IMR-90 (cell line): ENCODE results near the gene CLK1. TPM values are rescaled to one million over a fixed set of nuclear protein-coding genes. Genes with fewer than 3 reads are reported as not detected.

ENCODE experiments used
- ATAC-seq: fragments of 200-7000 bp; cut with Tn5 transposase; 2 replicates; pipeline ENCODE4 v1.9.1; 2020; ENCODE audit warnings: low read depth, mild to moderate bottlenecking, moderate library complexity
- BruUV-seq: library from RNA; stranded (reverse); fragments of 400-500 nt; replicated peaks from 2 replicates; lab custom pipeline; 2021; lab: Mats Ljungman, UMichigan
- CTCF ChIA-PET: fragments of 300-600 bp; formaldehyde crosslinking; extraction: SDS; loops from one replicate; lab custom pipeline; 2021; ENCODE audit warnings: antibody characterized with exemption; lab: Yijun Ruan, JAX
- POLR2A ChIA-PET: fragments of 300-600 bp; sonication (Branson Sonifier 250); formaldehyde crosslinking; loops from one replicate; lab custom pipeline; 2022; ENCODE audit warnings: antibody characterized with exemption; ENCODE audit not compliant: unreplicated experiment; lab: Charles Lee
- DNase-seq: peaks from one replicate; pipeline ENCODE4 v3.0.0; 2013
- H2AFZ ChIP-seq: replicated peaks from 2 replicates; pipeline ENCODE3; 2013; ENCODE audit warnings: low read length, mild to moderate bottlenecking; ENCODE audit not compliant: poor library complexity
- H2AK5ac ChIP-seq: 2 replicates; pipeline ENCODE4 v1.6.1; 2013; ENCODE audit warnings: low read depth, low read length, inconsistent platforms
- H2AK9ac ChIP-seq: replicated peaks from 2 replicates; pipeline ENCODE3; 2013; ENCODE audit warnings: mild to moderate bottlenecking, low read depth, low read length, moderate library complexity; ENCODE audit not compliant: poor library complexity
- H2BK120ac ChIP-seq: 2 replicates; pipeline ENCODE4 v1.6.1; 2013; ENCODE audit warnings: low read depth, low read length, inconsistent platforms
- H2BK15ac ChIP-seq: 3 replicates; pipeline ENCODE4 v1.6.1; 2013; ENCODE audit warnings: low read depth, low read length, inconsistent platforms
- H2BK20ac ChIP-seq: 2 replicates; pipeline ENCODE4 v1.6.1; 2013; ENCODE audit warnings: low read depth, mild to moderate bottlenecking, inconsistent platforms, low read length, moderate library complexity
- H2BK5ac ChIP-seq: 2 replicates; pipeline ENCODE4 v1.6.1; 2013; ENCODE audit warnings: mild to moderate bottlenecking, low read depth, low read length, inconsistent platforms; ENCODE audit not compliant: poor library complexity, severe bottlenecking
- H3K14ac ChIP-seq: replicated peaks from 2 replicates; pipeline ENCODE4 v1.6.1; 2013; ENCODE audit warnings: low read depth, low read length, inconsistent platforms
- H3K18ac ChIP-seq: 2 replicates; pipeline ENCODE4 v1.6.1; 2013; ENCODE audit warnings: low read depth, low read length, control low read depth
- H3K23ac ChIP-seq: 2 replicates; pipeline ENCODE4 v1.6.1; 2013; ENCODE audit warnings: low read depth, low read length, inconsistent platforms
- H3K27ac ChIP-seq: 2 replicates; pipeline ENCODE4 v1.5.1; 2013; ENCODE audit warnings: mild to moderate bottlenecking, control low read depth, low read length; ENCODE audit not compliant: insufficient read depth
- H3K27me3 ChIP-seq: 2 replicates; pipeline ENCODE4 v1.6.1; 2013; ENCODE audit warnings: low read length; ENCODE audit not compliant: control insufficient read depth, insufficient read depth
- H3K36me3 ChIP-seq: 2 replicates; pipeline ENCODE4 v1.6.1; 2013; ENCODE audit warnings: low read length, mixed read lengths; ENCODE audit not compliant: control insufficient read depth, insufficient read depth
- H3K4ac ChIP-seq: 2 replicates; pipeline ENCODE4 v1.6.1; 2013; ENCODE audit warnings: low read depth, low read length, inconsistent platforms
- H3K4me1 ChIP-seq: 2 replicates; pipeline ENCODE4 v1.6.1; 2013; ENCODE audit warnings: low read length, mixed read lengths; ENCODE audit not compliant: control insufficient read depth, insufficient read depth
- H3K4me2 ChIP-seq: 2 replicates; pipeline ENCODE4 v1.6.1; 2013; ENCODE audit warnings: low read depth, mild to moderate bottlenecking, control low read depth, low read length, moderate library complexity
- H3K4me3 ChIP-seq: 2 replicates; pipeline ENCODE4 v1.5.1; 2013; ENCODE audit warnings: low read depth, mild to moderate bottlenecking, control low read depth, low read length, moderate library complexity; ENCODE audit not compliant: insufficient read depth
- H3K56ac ChIP-seq: 2 replicates; pipeline ENCODE4 v1.6.1; 2013; ENCODE audit warnings: low read length, inconsistent platforms; ENCODE audit not compliant: insufficient read depth; ENCODE audit errors: extremely low read depth
- H3K79me1 ChIP-seq, 2 experiments: 2 replicates each; pipeline ENCODE4 v1.6.1; 2013; ENCODE audit warnings: low read length in 2 of 2, inconsistent platforms in 1 of 2, low read depth in 1 of 2
- H3K9ac ChIP-seq: 2 replicates; pipeline ENCODE4 v1.6.1; 2013; ENCODE audit warnings: low read depth, low read length, control low read depth
- H3K9me1 ChIP-seq: 2 replicates; pipeline ENCODE4 v1.6.1; 2013; ENCODE audit warnings: low read length, inconsistent platforms; ENCODE audit not compliant: insufficient read depth
- H3K9me3 ChIP-seq: 2 replicates; pipeline ENCODE4 v1.6.1; 2013; ENCODE audit warnings: low read length; ENCODE audit not compliant: control insufficient read depth, insufficient read depth
- H4K20me1 ChIP-seq: 2 replicates; pipeline ENCODE4 v1.6.1; 2013; ENCODE audit warnings: low read length, inconsistent platforms; ENCODE audit not compliant: insufficient read depth
- H4K5ac ChIP-seq: 2 replicates; pipeline ENCODE4 v1.6.1; 2013; ENCODE audit warnings: mild to moderate bottlenecking, low read depth, low read length, control low read depth
- H4K8ac ChIP-seq, 2 experiments: 2 replicates each; pipeline ENCODE4 v1.6.1; 2013; ENCODE audit warnings: low read depth in 2 of 2, low read length in 2 of 2, control low read depth in 1 of 2, inconsistent platforms in 1 of 2
- H4K91ac ChIP-seq: 2 replicates; pipeline ENCODE4 v1.6.1; 2013; ENCODE audit warnings: low read depth, low read length, inconsistent platforms; ENCODE audit not compliant: insufficient read depth
- BHLHE40 ChIP-seq: fragments of 150-350 bp; IDR thresholded peaks from 2 replicates; pipeline ENCODE4 v1.6.1; 2016; ENCODE audit warnings: mild to moderate bottlenecking, low read depth, low read length
- CEBPB ChIP-seq: IDR thresholded peaks from 2 replicates; pipeline ENCODE4 v1.6.1; 2012; ENCODE audit warnings: low read depth, low read length, improper control_type of control experiment
- CHD1 ChIP-seq: IDR thresholded peaks from 2 replicates; pipeline ENCODE4 v1.6.1; 2012; ENCODE audit warnings: low read depth, low read length, improper control_type of control experiment
- MAZ ChIP-seq: IDR thresholded peaks from 2 replicates; pipeline ENCODE4 v1.6.1; 2012; ENCODE audit warnings: low read depth, mild to moderate bottlenecking, low read length, improper control_type of control experiment, moderate library complexity, borderline replicate concordance
- MXI1 ChIP-seq: IDR thresholded peaks from 2 replicates; pipeline ENCODE4 v1.6.1; 2012; ENCODE audit warnings: low read depth, mild to moderate bottlenecking, low read length, moderate library complexity, borderline replicate concordance
- NFE2L2 ChIP-seq: fragments of 150-350 bp; IDR thresholded peaks from 2 replicates; pipeline ENCODE4 v1.6.1; 2016; ENCODE audit warnings: low read depth, mild to moderate bottlenecking, low read length
- POLR2A ChIP-seq: IDR thresholded peaks from 2 replicates; pipeline ENCODE4 v1.6.1; 2012; ENCODE audit warnings: mild to moderate bottlenecking, low read depth, low read length
- RAD21 ChIP-seq: IDR thresholded peaks from 2 replicates; pipeline ENCODE4 v1.6.1; 2012; ENCODE audit warnings: low read length, improper control_type of control experiment
- RCOR1 ChIP-seq: IDR thresholded peaks from 2 replicates; pipeline ENCODE4 v1.6.1; 2012; ENCODE audit warnings: mild to moderate bottlenecking, low read length, improper control_type of control experiment; ENCODE audit not compliant: insufficient replicate concordance
- RFX5 ChIP-seq: IDR thresholded peaks from 2 replicates; pipeline ENCODE4 v1.8.0; 2012; ENCODE audit warnings: low read depth, mild to moderate bottlenecking, low read length, moderate library complexity
- SMC3 ChIP-seq: fragments of 150-350 bp; IDR thresholded peaks from 2 replicates; pipeline ENCODE4 v1.6.1; 2016; ENCODE audit warnings: low read depth, mild to moderate bottlenecking, antibody characterized with exemption, low read length, moderate library complexity
- WGBS, 2 experiments: methylation state at CpG; one replicate each; pipeline versions ENCODE4 v1.1.5 to v1.1.7; 2013; ENCODE audit warnings: missing lambda C conversion rate in 2 of 2; ENCODE audit not compliant: insufficient read length in 1 of 2; ENCODE audit errors: extremely low coverage in 2 of 2; 5-methylcytosine and 5-hydroxymethylcytosine counted together
- dilution Hi-C: fragments of 300-500 bp; cut with HindIII; formaldehyde crosslinking; loops from one replicate; pipeline ENCODE4 v1.14.3; 2018; ENCODE audit warnings: low sequenced_read_pairs; ENCODE audit not compliant: unreplicated experiment
- in situ Hi-C: fragments of 300-500 bp; cut with MboI; formaldehyde crosslinking; loops from 3 replicates; pipeline ENCODE4 v1.14.3; 2019; ENCODE audit warnings: low sequenced_read_pairs, inconsistent platforms, mixed read lengths
- intact Hi-C: fragments of 100-400 bp; cut with micrococcal nuclease; formaldehyde crosslinking; loops from 2 replicates; pipeline ENCODE4 v1.10.0; 2022
- polyA plus RNA-seq, 3 experiments: library from polyadenylated mRNA; depleted of rRNA; stranded (reverse); fragments of >200 nt; gene quantifications; 2 replicates each; pipeline ENCODE4 v1.2.3, GENCODE V29; 2012; ENCODE audit warnings: low replicate concordance in 1 of 3
- total RNA-seq: library from RNA; depleted of rRNA; stranded (reverse); fragments of >200 nt; gene quantifications from 2 replicates; pipeline ENCODE4 v1.2.3, GENCODE V29; 2012
- TF ChIP-seq, protein P1 (sequence below): conservative IDR thresholded peaks from 2 replicates; pipeline ENCODE4 v1.5.1; 2012; ENCODE audit warnings: mild to moderate bottlenecking, low read depth, low read length, improper control_type of control experiment
- TF ChIP-seq, protein P2 (sequence below): fragments of 150-350 bp; IDR thresholded peaks from 2 replicates; pipeline ENCODE4 v1.6.1; 2017; ENCODE audit warnings: mild to moderate bottlenecking, antibody characterized with exemption, low read length, low read depth

CLK1 gene
- total and polyA plus RNA-seq, 2 of the 4 experiments (the other 2 are of a cell fraction): 26.2 to 35.5 TPM

DNA sequence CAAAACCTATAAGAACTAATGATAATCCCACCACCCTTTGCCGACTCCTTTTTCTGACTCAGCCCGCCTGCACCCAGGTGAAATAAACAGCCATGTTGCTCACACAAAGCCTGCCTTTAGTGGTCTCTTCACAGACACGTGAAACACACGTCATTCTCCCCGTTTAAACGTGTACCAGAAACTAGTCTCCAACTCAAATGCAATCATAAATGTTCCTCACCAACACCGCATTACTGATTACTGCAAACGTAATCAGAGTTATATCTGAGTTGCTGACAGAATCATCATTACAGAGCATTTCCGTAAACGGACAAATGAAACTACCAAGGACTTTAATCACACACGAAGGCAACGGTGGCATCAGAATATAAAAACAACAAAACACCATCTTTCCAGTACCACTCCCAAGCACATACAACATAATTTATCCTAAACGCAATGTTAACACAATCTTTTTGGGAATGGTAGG lies 1.9 kb downstream of the CLK1 start (continued):
- TF ChIP-seq RAD21: no peak

DNA sequence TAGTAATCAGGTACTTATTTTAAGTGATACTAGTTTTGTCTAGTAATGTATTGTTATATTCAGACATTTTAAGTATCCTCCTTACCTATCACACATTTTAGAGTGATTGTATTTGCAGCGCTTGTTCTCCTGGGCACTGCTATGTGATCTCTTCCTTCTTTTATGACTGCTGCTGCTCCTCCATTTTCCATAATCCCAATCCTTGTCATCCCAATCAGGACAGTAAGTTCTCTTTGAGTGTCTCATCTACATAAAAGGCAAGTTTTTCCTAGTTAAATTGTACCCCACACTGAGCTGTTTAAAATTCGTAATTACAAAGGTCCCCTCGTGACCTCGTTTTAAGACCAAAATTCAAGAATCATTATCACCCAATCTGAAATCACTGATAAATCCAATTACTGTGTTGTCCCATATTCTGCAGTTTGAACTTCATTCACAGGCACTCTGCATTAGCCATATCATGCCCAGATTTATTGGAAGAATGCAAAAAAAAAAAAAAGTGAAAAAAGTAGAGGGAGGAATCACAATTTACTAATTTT lies 2.8 kb downstream of the CLK1 start:
- Histone ChIP-seq H2AK5ac (no peak overlapping the region), H3K4me3 (peak overlapping the region; percentile 6; the same call in 1 of the 2 replicates), H3K56ac (no peak overlapping the region), H4K91ac (no peak overlapping the region), H3K79me1 (peaks cover 11 to 41% of the 10 kb centered on the region in 2 experiments), H2BK120ac (no peak overlapping the region), H2BK15ac (no peak overlapping the region), H3K27me3 (no peaks in the 10 kb centered on the region), H3K36me3 (peaks cover 26% of the 10 kb centered on the region), H2AFZ (no peak overlapping the region), H4K8ac (no peak overlapping the region), H3K23ac (no peak overlapping the region), H4K20me1 (peaks cover 67% of the 10 kb centered on the region), H4K5ac (no peak overlapping the region), H3K4me2 (peak overlapping the region; percentile 76), H3K9ac (peak overlapping the region; percentile 36; the same call in 1 of the 2 replicates), H3K9me3 (no peaks in the 10 kb centered on the region), H3K14ac (no peak overlapping the region), H3K27ac (no peak overlapping the region), H2AK9ac (no peak overlapping the region), H3K9me1 (peaks cover 7% of the 10 kb centered on the region), H3K4me1 (peaks cover 2% of the 10 kb centered on the region), H3K4ac (no peak overlapping the region), H2BK5ac (peak overlapping the region; percentile 11), H3K18ac (no peak overlapping the region), H2BK20ac (no peak overlapping the region)
- in situ Hi-C loops (no loop called here), dilution Hi-C loops (no loop called here), intact Hi-C loops (loop anchor here (2.0 to 5.0 kb wide), 2 partner anchors 43 to 114 kb away; no protein-coding TSS in a partner anchor)
- ATAC-seq: no peak
- no CpG with 5 or more reads among the region's 4 CpGs for WGBS, 2 experiments
- ChIA-PET POLR2A (no interaction called here), CTCF (interaction anchor here (0.9 kb wide), 1 partner anchor 40 kb away, joined by 3 read pairs; no protein-coding TSS in a partner anchor)
- TF ChIP-seq POLR2A (no peak), SMC3 (no peak), MXI1 (no peak), MAZ (no peak), RCOR1 (no peak), CHD1 (no peak), BHLHE40 (no peak), CEBPB (no peak), RFX5 (no peak), NFE2L2 (no peak)
- TF ChIP-seq, protein P1, sequence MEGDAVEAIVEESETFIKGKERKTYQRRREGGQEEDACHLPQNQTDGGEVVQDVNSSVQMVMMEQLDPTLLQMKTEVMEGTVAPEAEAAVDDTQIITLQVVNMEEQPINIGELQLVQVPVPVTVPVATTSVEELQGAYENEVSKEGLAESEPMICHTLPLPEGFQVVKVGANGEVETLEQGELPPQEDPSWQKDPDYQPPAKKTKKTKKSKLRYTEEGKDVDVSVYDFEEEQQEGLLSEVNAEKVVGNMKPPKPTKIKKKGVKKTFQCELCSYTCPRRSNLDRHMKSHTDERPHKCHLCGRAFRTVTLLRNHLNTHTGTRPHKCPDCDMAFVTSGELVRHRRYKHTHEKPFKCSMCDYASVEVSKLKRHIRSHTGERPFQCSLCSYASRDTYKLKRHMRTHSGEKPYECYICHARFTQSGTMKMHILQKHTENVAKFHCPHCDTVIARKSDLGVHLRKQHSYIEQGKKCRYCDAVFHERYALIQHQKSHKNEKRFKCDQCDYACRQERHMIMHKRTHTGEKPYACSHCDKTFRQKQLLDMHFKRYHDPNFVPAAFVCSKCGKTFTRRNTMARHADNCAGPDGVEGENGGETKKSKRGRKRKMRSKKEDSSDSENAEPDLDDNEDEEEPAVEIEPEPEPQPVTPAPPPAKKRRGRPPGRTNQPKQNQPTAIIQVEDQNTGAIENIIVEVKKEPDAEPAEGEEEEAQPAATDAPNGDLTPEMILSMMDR: no peak
- TF ChIP-seq, protein P2, sequence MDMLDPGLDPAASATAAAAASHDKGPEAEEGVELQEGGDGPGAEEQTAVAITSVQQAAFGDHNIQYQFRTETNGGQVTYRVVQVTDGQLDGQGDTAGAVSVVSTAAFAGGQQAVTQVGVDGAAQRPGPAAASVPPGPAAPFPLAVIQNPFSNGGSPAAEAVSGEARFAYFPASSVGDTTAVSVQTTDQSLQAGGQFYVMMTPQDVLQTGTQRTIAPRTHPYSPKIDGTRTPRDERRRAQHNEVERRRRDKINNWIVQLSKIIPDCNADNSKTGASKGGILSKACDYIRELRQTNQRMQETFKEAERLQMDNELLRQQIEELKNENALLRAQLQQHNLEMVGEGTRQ: no peak
- no peak for DNase-seq
- BruUV-seq: no TSS peak
